A549 (cell line): ENCODE data around the gene CLEC1A.

Experiments used
- BCL3 ChIP-seq: fragments of >200 bp; sonication (Bioruptor Twin); formaldehyde crosslinking; IDR thresholded peaks from 3 replicates; pipeline ENCODE4 v1.6.1; 2016
- MYC ChIP-seq: IDR thresholded peaks from 2 replicates; pipeline ENCODE4 v1.6.1; 2012; ENCODE audit warnings: mild to moderate bottlenecking, inconsistent platforms, low read length, improper control_type of control experiment, borderline replicate concordance
- POLR2A ChIP-seq: IDR thresholded peaks from 2 replicates; pipeline ENCODE4 v1.6.1; 2012; ENCODE audit warnings: mild to moderate bottlenecking, low read length
- TF ChIP-seq, protein P1 (sequence below): fragments of >200 bp; sonication (Bioruptor Twin); formaldehyde crosslinking; IDR thresholded peaks from 3 replicates; pipeline ENCODE4 v1.5.1; 2016

DNA sequence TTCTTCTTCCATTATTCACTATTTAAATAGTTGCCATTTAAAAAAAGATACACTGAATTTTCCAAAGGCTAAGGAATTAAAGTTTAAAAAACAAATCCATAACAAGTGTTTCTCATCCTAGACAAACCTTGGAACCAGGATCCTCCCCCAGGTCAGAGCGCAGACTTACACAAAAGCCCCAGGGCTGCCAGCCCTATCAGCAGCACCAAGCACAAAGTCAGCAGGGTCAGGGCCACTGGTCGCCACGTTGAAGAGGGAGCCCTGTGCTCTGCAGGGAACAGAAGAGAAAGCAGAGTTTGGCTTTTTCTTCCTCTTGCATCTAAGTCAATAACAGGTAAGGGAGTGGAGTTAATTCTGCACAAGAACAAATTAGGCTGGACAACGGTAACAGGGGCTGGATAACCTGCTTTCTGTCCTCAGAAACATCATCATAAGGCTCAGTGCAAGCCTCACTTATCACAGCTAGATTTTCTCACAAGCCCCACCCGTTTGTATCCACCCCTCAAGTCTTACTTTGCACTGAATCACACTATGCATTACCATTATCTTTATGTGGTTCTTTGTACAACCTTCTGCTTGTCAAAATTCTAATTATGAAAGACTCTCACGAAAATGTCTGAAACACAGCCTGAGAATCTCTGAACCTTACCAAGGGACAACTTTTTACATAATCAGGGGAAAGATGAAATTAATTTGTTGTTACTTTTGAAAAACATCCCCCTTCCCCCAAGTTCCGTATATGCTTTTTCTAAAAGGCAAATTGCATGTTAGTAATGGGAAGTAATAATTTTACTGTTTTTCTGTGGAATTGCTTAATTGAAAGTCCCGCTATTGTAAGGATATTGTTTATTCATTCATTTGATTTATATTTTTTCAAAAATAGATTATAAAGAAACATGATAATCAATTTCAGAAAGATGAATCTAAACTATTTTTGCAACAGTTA lies 9.6 kb downstream of the CLEC1A start:
- TF ChIP-seq MYC (no peak), POLR2A (no peak), BCL3 (no peak)
- TF ChIP-seq, protein P1, sequence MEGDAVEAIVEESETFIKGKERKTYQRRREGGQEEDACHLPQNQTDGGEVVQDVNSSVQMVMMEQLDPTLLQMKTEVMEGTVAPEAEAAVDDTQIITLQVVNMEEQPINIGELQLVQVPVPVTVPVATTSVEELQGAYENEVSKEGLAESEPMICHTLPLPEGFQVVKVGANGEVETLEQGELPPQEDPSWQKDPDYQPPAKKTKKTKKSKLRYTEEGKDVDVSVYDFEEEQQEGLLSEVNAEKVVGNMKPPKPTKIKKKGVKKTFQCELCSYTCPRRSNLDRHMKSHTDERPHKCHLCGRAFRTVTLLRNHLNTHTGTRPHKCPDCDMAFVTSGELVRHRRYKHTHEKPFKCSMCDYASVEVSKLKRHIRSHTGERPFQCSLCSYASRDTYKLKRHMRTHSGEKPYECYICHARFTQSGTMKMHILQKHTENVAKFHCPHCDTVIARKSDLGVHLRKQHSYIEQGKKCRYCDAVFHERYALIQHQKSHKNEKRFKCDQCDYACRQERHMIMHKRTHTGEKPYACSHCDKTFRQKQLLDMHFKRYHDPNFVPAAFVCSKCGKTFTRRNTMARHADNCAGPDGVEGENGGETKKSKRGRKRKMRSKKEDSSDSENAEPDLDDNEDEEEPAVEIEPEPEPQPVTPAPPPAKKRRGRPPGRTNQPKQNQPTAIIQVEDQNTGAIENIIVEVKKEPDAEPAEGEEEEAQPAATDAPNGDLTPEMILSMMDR: no peak
